GM10266 (cell line): ENCODE measurements around the gene MYO3A.

Experiments used
- DNase-seq: peaks from one replicate; pipeline ENCODE4 v3.0.0; 2012; ENCODE audit errors: extremely low spot score
- TF ChIP-seq, protein P1 (sequence below): IDR thresholded peaks from 2 replicates; pipeline ENCODE4 v1.5.1; 2012; ENCODE audit warnings: mild to moderate bottlenecking, low read depth; ENCODE audit not compliant: control insufficient read depth, insufficient read depth; ENCODE audit errors: missing control alignments

Gene MYO3A

DNA sequence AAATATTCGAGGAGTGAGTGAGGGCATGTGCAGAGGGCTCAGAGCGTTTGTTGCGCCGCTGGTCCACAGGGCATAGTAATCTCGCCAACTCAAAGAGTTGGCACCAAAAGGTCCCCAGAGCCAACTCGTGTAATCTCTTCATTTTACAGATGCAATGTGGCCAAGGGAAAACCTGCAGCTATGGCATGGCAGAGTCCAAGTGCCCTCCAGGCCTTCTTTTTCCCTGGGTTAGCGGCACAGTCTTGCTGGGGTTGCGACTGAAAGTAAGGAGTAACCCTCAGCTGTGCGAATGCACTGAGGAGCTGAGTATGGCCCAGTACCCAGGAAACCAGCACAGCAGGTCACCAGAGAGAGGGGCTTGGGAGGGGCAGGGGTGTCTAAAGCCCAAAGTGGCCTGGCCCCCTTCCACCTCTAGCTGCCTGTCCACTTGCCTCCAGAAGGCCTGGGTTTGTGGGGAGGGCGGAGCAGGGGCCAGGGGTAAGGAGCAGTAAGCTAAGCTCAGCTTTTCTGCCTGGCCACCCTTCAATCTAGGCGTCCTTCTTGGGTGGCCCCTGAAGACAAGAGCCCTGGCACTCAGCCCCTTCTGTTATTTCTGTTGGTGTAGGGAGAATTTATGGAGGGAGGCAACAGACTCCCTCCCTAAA is 279.2 kb downstream of the MYO3A start:
- TF ChIP-seq, protein P1, sequence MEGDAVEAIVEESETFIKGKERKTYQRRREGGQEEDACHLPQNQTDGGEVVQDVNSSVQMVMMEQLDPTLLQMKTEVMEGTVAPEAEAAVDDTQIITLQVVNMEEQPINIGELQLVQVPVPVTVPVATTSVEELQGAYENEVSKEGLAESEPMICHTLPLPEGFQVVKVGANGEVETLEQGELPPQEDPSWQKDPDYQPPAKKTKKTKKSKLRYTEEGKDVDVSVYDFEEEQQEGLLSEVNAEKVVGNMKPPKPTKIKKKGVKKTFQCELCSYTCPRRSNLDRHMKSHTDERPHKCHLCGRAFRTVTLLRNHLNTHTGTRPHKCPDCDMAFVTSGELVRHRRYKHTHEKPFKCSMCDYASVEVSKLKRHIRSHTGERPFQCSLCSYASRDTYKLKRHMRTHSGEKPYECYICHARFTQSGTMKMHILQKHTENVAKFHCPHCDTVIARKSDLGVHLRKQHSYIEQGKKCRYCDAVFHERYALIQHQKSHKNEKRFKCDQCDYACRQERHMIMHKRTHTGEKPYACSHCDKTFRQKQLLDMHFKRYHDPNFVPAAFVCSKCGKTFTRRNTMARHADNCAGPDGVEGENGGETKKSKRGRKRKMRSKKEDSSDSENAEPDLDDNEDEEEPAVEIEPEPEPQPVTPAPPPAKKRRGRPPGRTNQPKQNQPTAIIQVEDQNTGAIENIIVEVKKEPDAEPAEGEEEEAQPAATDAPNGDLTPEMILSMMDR = no peak
- no peak for DNase-seq

GRCh38 chr10:26214004-26214403 is 280.0 kb downstream of the MYO3A start:
- no peak for DNase-seq
- TF ChIP-seq, protein P1 = no peak

DNA sequence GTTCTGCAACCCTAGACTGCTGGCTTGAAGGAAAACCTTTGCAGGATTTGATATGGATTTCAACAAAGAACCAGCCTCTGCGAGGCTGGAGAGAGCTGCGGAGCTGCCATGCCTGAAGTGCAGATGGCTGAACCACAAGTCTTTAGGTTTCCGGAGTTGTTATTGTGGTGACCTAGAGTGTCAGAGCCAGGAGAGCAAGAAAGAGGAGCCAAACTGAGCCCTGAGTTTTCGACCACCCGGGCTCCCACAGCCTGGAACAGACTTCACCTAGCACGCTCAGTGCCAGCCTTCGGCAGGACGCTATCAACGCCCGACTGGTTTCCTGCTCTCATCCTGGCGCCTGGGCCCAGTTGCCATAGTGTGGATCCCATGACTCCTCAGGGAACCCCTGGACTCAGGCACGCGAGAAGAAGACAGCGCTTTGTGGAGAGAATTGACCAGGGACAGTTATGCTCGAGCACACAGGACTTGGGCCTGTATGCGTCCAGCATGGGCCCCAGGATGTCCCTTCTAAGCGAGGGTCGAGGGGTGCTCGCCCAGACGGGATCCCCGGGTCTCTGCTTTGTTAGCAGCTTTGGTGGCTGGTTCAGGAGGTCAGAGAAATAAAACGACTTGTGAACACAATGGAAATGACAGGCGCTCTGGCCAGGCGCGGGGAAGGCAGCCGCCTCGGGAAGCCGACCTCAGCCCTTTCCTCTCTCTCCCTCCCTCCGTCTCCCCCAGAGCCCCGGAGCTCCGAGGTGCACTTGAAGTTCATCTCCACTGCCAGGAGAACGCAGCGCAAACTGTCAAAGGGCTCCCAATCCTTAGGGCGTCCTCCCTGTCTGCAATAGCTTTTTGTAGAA is 280.7 kb downstream of the MYO3A start:
- TF ChIP-seq, protein P1 = no peak
- no peak for DNase-seq

GRCh38 chr10:26215396-26215934 is 281.4 kb downstream of the MYO3A start:
- no peak for DNase-seq
- TF ChIP-seq, protein P1 = no peak

GRCh38 chr10:26215935-26216584 is 282.0 kb downstream of the MYO3A start:
- DNase-seq = no peak
- TF ChIP-seq, protein P1 = no peak

DNA sequence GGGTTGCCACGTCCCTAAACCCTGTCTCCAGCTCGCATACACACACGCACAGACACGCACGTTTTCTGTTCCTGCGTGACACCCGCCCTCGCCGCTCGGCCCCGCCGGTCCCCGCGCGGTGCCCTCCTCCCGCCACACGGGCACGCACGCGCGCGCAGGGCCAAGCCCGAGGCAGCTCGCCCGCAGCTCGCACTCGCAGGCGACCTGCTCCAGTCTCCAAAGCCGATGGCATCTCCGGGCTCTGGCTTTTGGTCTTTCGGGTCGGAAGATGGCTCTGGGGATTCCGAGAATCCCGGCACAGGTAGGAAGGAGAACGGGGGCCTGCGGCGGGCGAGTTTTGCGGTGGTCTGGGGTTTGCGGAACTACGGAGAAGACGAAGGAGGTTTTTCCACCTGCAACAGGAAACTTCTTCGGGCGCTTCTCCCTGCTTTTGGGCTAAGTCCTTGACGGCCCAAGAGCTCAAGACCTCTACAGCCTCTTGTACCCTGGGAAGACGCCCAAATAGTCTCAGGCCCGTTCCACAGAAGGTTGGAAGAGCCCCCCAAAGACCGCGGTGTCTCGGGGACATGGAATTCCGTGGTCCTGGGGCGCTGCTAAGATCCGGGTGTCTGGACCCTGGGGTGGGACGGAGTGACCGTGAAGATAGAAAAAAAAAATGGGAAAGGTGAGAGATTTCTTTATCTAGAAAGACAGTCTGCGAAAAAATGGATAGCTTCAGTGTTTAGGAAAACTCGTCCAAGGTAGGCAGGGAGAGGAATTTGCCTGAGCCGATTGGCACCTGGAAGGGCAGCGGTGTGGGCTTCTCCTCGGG is 282.8 kb downstream of the MYO3A start, which contains the start of gene GAD2:
TSS of gene GAD2 (plus strand) at position 190 of the 811 bp plus-strand sequence. CDS start at position 226, 36 bp downstream.
- TF ChIP-seq, protein P1 = no peak
- DNase-seq = no peak
